Measurements from ENCODE around the gene SPEN.

DNA sequence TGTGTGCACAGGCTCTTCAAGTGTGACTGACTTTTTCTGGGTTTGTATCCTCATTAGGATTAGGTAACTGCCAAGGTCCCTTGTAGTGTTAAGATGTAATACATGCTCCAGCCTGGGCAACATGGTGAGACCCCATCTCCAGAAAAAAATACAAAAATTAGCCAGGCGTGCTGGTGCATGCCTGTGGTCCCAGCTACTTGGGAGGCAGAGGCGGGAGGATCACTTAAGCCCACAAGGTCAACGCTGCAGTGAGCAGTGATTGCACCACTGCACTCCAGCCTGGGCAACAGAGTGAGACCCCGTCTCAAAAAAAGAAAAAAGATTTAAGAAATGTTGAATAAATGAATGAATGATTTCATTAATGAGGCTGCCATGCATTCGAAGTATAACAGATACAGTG, 113.3 kb downstream of the SPEN start:
- no peak for TF ChIP-seq CTCF (conservative IDR thresholded peaks at IDR 0.05; ENCODE audit: low read depth, low read length)
- TF ChIP-seq EZH2 (IDR thresholded peaks at IDR 0.05; ENCODE audit: borderline replicate concordance, low read depth, low read length, poor library complexity, severe bottlenecking) = no peak
